HEK293 (cell line): Measurements from ENCODE around the gene FSTL4.

Experiments
- MEIS1 ChIP-seq: sonication (generic); formaldehyde crosslinking; IDR thresholded peaks from 2 replicates; pipeline ENCODE4 v1.8.1; 2022; ENCODE audit warnings: missing genetic modification reagents, mild to moderate bottlenecking, borderline replicate concordance
- ZNF184 ChIP-seq: fragments of 450-650 bp; IDR thresholded peaks from 2 replicates; pipeline ENCODE4 v1.5.1; 2018; ENCODE audit warnings: missing biosample characterization, mild to moderate bottlenecking, missing genetic modification characterization
- ZNF239 ChIP-seq: fragments of 450-650 bp; formaldehyde crosslinking; IDR thresholded peaks from 2 replicates; pipeline ENCODE4 v1.5.1; 2016; ENCODE audit warnings: missing biosample characterization, missing genetic modification characterization
- ZNF248 ChIP-seq: fragments of 450-650 bp; formaldehyde crosslinking; IDR thresholded peaks from 2 replicates; pipeline ENCODE4 v1.5.1; 2017; ENCODE audit warnings: missing biosample characterization, missing genetic modification characterization
- ZNF561 ChIP-seq: fragments of 450-650 bp; IDR thresholded peaks from 2 replicates; pipeline ENCODE4 v1.5.1; 2018; ENCODE audit warnings: missing biosample characterization, missing genetic modification characterization, borderline replicate concordance
- ZNF76 ChIP-seq: fragments of 450-650 bp; formaldehyde crosslinking; IDR thresholded peaks from 2 replicates; pipeline ENCODE4; 2016; ENCODE audit warnings: low read depth, missing biosample characterization, missing genetic modification characterization, borderline replicate concordance
- ZNF830 ChIP-seq: fragments of 450-650 bp; IDR thresholded peaks from 2 replicates; pipeline ENCODE4 v1.5.0; 2018; ENCODE audit warnings: missing biosample characterization, missing genetic modification characterization, low read depth, mild to moderate bottlenecking, moderate library complexity
- TF ChIP-seq, protein P1 (sequence below): fragments of 450-650 bp; formaldehyde crosslinking; IDR thresholded peaks from 2 replicates; pipeline ENCODE4 v1.5.1; 2016; ENCODE audit warnings: missing biosample characterization, missing genetic modification characterization

DNA sequence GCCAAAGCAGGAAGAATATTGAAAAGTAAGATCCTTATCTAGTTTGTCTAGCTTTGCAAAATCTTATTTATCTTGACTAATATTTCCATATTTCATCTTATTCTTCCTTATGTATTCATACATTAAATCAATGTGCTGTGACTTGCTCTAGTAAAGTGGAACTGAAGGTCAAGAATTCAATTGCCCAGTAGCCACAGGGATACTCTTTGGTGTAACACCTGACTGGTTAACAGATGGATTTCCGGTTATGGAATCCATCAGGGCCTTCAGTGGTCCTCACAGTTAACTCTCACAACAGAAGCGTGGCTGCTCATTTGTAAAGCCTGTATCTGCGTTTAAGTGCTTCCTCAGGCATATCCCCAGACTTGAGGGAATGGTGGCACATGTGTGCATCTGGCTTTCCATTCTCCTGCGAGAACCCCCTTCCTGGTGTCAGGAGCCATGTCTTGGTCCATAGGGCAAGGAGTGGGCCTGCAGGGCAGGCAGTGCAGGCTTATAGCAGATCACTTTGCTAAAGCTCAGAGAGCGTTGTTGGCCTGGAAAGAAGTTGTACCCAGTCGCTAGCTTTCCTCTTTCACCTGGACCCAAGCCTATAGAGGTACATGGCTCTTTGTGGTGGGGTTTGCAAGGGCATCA, 461.3 kb downstream of the FSTL4 start:
- no peak for TF ChIP-seq ZNF561 (tag by site-specific recombination)
- TF ChIP-seq, protein P1, sequence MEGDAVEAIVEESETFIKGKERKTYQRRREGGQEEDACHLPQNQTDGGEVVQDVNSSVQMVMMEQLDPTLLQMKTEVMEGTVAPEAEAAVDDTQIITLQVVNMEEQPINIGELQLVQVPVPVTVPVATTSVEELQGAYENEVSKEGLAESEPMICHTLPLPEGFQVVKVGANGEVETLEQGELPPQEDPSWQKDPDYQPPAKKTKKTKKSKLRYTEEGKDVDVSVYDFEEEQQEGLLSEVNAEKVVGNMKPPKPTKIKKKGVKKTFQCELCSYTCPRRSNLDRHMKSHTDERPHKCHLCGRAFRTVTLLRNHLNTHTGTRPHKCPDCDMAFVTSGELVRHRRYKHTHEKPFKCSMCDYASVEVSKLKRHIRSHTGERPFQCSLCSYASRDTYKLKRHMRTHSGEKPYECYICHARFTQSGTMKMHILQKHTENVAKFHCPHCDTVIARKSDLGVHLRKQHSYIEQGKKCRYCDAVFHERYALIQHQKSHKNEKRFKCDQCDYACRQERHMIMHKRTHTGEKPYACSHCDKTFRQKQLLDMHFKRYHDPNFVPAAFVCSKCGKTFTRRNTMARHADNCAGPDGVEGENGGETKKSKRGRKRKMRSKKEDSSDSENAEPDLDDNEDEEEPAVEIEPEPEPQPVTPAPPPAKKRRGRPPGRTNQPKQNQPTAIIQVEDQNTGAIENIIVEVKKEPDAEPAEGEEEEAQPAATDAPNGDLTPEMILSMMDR (tag by site-specific recombination): no peak
- no peak for TF ChIP-seq ZNF248 (tag by site-specific recombination)
- no peak for TF ChIP-seq ZNF184 (tag by site-specific recombination)
- TF ChIP-seq ZNF239 (tag by site-specific recombination): no peak
- no peak for TF ChIP-seq MEIS1 (CRISPR knock-in tag)
- no peak for TF ChIP-seq ZNF830 (tag by site-specific recombination)
- TF ChIP-seq ZNF76 (tag by site-specific recombination): no peak
